SIG-M5 (cell line): ENCODE measurements around the gene APOE.
"Not testable (repeated sequence)": the region's sequence is repeated elsewhere in the genome, so short reads cannot be mapped to it uniquely, and the experiment has no call there.

Source experiments
- DNase-seq: peaks from one replicate; lab custom pipeline; 2025; lab: John Stamatoyannopoulos, UW

Gene APOE

GRCh38 chr19:44884566-44884965, 21.0 kb upstream of the APOE start:
- no peak for DNase-seq

- DNase-seq, result no peak
Measured at GRCh38 chr19:44886141-44886540, 19.5 kb upstream of the APOE start.

GRCh38 chr19:44887648-44888047, 17.9 kb upstream of the APOE start:
- DNase-seq, result no peak

- not testable (repeated sequence) for DNase-seq
Measured at GRCh38 chr19:44888335-44888734, 17.3 kb upstream of the APOE start.

GRCh38 chr19:44889830-44890365, 15.7 kb upstream of the APOE start:
- no peak for DNase-seq

- peak; percentile 97 for DNase-seq
Measured at GRCh38 chr19:44890366-44891015, 15.1 kb upstream of the APOE start.

- DNase-seq, result peak; percentile 96
Measured at GRCh38 chr19:44891016-44891882, 14.3 kb upstream of the APOE start, which contains the start of gene TOMM40. TOMM40 (plus strand) TSS chr19:44891254; CDS start chr19:44891416, 162 bp downstream.

GRCh38 chr19:44892932-44893331, 12.7 kb upstream of the APOE start:
- DNase-seq, result no peak

- no peak for DNase-seq
Measured at GRCh38 chr19:44893332-44894051, 12.1 kb upstream of the APOE start.

GRCh38 chr19:44894052-44894400, 11.6 kb upstream of the APOE start:
- no peak for DNase-seq

- no peak for DNase-seq
Measured at GRCh38 chr19:44894946-44895345, 10.7 kb upstream of the APOE start.

GRCh38 chr19:44897835-44898234, 7.8 kb upstream of the APOE start:
- DNase-seq, result no peak

GRCh38 chr19:44900328-44901244, 5.0 kb upstream of the APOE start:
- DNase-seq, result no peak

GRCh38 chr19:44903216-44903601, 2.4 kb upstream of the APOE start:
- DNase-seq, result no peak

GRCh38 chr19:44903602-44904425, 1.8 kb upstream of the APOE start:
- no peak for DNase-seq

GRCh38 chr19:44904426-44904994, 1.1 kb upstream of the APOE start:
- DNase-seq, result no peak

- no peak for DNase-seq
Measured at GRCh38 chr19:44907613-44908012, 2.0 kb downstream of the APOE start.

- no peak for DNase-seq
Measured at GRCh38 chr19:44908074-44908835, 2.7 kb downstream of the APOE start.

- DNase-seq, result no peak
Measured at GRCh38 chr19:44908836-44909261, 3.3 kb downstream of the APOE start.
